GM12801 (cell line): ENCODE data around the gene CHST8.

Source experiments
- TF ChIP-seq, protein P1 (sequence below): IDR thresholded peaks from one replicate; pipeline ENCODE4 v1.5.1; 2011; ENCODE audit warnings: control low read depth; ENCODE audit not compliant: insufficient read length; ENCODE audit errors: extremely low read depth

The CHST8 gene

DNA sequence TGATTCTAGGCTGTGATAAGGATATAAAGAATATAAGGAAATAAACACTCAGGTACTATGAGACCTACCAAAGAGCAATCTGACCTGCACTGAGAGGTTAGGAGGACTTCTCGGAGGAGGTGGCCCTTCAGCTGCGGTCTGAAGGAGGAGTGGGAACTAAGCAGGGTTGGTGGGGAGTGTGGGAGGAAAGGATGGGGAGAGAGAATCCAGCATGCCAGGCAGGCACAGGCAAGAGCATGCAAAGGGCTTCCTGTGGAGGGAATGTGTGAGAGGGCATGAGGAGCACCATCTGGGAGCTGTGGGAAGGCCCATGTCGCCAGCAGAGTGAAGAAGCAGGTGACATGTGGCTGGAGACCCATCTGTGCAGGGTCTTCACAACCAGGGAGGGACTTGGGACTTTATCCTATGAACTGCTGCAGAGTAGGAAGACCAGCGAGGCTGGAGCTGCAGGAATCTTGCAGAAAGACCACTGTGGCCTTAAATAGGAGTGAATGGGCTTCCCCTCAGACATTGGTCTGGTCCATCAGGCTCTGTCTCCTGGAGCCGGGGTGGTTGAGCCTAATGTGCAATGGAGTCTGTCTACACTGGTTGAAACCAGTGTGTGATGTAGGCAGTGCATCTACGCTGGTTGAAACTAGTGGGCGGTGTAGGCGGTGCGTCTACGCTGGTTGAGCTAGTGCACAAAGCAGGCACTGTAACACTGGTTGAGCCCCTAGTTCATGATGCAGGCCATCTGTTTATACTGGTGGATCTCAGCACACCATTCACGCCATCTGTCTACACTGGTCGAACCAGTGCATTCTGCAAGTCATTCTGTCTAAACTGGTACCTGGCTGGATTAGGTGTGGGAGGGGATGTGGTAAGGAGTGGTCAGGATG is 6.4 kb downstream of the CHST8 start:
- TF ChIP-seq, protein P1, sequence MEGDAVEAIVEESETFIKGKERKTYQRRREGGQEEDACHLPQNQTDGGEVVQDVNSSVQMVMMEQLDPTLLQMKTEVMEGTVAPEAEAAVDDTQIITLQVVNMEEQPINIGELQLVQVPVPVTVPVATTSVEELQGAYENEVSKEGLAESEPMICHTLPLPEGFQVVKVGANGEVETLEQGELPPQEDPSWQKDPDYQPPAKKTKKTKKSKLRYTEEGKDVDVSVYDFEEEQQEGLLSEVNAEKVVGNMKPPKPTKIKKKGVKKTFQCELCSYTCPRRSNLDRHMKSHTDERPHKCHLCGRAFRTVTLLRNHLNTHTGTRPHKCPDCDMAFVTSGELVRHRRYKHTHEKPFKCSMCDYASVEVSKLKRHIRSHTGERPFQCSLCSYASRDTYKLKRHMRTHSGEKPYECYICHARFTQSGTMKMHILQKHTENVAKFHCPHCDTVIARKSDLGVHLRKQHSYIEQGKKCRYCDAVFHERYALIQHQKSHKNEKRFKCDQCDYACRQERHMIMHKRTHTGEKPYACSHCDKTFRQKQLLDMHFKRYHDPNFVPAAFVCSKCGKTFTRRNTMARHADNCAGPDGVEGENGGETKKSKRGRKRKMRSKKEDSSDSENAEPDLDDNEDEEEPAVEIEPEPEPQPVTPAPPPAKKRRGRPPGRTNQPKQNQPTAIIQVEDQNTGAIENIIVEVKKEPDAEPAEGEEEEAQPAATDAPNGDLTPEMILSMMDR: no peak

DNA sequence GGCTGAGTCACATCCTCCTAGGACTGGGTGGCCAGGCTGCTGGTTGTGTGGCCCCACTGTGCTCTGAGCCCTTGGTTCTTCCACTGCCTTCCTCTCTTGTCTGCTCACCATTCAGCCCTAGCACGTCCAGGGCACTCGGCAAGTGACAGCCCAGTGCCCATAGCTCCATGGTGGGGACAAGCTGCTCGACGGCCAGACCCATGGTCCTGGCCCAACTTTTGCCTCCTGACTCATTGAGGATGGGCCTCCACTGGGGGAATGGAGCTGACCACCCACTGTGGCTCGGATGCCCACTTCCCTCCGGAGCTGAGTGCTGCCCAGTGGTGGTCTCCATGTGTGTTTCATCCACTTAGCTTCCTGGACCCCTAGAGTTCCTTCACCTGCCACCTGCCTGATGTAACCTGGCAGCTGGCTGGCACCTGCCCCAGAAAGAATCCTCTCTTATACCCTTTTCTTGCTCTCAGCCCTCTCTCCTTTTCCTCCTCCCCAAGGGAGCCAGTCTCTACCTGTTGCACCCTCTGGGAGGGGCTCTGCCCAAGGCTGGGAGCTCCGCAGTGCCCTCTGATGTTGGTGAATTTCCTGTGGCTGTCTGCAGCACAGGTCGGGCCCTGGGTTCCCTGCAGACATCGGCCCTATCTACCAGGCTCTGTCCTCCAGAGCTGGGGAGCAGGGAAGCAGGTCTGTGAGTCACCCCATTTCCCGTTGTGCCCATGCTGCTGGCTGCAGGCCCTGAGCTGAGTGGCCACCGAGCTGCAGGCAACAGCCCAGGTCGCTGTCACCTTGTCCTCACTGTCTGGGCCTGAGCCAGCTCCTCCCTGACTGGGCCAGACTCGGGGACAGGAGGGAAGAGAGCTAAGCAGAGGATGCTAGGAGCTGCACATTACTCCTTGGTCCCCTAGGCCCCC is 7.4 kb downstream of the CHST8 start:
- TF ChIP-seq, protein P1: no peak

DNA sequence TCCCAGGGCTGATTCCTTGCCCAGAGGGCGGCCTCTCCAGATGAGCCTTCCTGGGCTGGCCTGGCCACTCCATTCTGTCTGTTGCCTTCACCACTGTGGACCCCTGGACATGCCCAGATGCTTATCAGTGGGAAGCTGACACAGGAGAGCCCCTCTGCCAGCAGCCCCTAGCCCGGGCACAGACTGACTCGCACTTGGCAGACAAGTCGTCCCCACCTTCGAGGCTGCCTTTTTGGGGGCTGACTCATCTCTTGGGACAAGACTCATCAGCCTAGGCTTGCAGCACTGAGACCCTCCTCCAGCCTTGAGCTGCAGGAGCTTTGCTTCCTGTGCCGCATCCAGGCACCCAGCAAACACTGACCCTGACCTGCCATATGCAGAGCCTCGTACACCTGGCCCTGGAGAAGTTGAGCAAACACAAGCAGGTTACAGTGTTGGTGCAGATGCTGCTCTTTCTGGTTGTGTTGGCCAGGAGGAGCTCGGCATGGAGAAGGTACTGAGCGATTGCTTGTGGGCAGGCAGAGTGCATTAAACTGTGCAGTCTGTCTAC is 8.1 kb downstream of the CHST8 start:
- TF ChIP-seq, protein P1: no peak

DNA sequence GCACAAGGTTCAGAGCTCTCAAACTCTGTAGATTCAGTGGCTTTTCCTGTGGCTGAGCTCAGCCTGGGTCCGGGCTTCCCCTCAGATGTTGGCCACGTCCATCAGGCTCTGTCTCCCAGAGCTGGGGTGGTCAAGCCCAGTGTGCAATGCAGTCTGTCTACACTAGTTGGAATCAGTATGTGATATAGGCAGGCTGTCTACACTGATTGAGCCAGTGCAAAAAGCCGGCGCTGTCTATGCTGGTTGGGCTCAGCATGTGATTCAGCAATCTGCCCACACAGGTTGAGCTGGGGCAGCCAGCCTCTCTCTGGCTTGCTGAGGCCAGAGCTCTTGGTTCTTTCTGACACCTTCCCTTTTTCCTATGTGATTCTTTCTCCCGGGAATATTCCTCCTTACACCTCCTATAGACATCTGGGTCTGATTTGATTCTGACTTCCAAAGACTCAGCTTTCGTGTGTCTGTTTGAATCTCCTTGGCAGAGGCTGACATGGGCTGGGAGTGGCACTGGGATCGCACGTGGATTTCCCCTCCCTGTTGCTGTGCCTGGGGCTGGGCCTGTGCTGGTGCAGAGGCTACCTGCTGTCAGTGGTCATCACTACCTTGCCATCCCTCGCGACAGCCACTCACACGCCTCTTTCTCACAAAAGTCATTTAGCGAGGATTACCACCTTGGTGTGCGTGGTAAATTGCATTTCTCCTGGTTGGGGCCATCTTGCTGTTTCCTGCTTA is 9.3 kb downstream of the CHST8 start:
- TF ChIP-seq, protein P1: no peak

DNA sequence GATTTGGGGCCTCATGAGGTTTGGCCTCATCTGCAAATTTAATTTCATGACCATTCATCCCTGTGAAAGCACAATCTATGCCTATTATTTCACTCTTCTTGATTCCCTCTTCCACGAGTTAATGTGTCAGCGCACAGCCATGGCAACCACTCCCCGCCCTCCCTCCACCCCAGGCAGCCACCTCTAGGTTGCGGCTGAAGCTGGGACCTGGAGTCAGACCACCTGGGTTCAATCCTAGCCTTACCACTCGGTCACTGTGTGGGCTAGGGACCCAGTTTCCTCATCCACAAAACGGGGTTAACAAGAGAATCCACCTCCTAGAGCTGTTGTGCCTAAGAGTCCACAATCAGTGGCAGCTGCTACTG is 9.8 kb downstream of the CHST8 start:
- TF ChIP-seq, protein P1: no peak

DNA sequence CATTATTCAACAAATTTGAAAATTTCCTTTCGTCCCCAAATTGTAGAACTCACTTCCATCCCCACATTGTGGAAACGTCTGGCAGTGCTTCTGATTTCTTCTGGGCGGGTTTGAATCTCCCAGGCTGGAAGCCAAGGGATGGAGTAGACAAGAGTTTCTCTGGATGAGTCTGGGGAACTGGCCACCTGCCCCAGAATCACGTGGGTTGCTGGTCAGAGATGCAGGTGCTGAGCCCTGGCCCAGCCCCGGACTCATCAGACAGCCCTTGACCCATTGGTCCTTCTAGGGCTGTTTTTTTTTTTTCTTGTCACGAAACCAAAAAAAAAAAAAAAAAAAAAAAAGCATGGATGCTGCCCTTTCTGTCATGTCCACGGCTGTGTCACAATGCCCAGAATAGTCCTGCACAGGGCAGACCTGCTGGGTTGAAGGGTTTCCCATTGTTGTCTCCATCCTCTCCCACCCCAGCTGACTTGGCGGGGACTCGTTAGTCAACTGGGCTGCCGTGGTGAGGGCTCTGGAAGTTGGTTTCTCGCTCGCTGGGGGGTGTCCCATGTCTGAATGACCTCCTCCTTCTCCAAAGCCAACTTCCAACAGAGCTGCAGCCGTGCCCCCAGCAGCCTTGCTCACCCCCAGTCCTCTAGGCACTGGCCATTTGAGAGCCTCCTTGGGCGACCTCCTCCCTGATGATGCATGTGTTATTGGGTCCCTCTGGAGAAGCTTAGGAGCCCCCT is 12.8 kb downstream of the CHST8 start:
- TF ChIP-seq, protein P1: no peak
